Measurements from ENCODE around the gene MYO10. TPM values are rescaled to one million over a fixed set of nuclear protein-coding genes. Genes with fewer than 3 reads are reported as not detected.

Gene MYO10
- total RNA-seq, 1 donor from 2014 or later: 80.2 TPM

DNA sequence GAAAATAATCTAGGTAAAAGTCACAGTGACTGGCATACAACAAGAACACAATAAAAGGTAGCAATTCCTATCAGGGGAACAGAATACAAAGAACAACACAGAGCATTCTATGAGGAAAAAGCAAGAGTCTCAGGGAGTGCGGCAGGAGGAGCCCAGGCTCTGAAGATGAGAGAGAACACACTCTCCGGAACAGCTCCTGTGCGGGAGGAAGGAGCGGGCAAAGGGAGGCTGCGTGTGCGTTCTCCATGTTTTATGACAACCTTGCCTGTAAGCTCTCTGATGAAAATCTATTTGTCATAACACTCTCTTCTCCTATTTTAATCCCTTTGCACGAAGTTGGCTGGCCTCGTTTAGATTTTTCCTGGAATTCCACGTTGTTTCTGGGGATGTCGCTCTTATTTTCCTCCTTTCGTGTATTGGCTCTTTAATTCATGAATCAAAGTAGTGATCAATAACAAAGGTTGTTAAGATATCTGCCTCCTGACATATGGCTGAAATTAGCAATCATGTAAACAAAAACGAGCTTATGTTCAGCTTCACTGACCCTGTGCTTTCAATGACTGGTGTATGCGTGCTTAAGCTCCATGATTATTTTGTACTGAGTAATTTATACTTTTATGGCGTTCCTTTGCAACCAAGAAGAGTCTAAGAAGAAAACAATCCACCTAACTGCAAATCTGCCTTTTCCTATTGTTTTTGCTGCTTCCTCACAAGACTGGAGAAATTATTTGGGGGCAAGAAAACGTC lies 109.5 kb downstream of the MYO10 start:
- Histone ChIP-seq H3K4me3 (ENCODE audit: insufficient read depth, low read depth, low read length) (no peak overlapping the region), H3K9ac (ENCODE audit: low read length) (no peak overlapping the region), H3K4me2 (ENCODE audit: low read length) (no peak overlapping the region), H3K79me2 (ENCODE audit: insufficient read depth, low read length) (peaks cover 93% of the 10 kb centered on the region), H3K27ac (ENCODE audit: low read depth, low read length) (no peak overlapping the region), H3K36me3 (ENCODE audit: insufficient read depth, low read length) (no peaks in the 10 kb centered on the region), H4K20me1 (ENCODE audit: insufficient read depth, low read length) (peaks cover 89% of the 10 kb centered on the region), H2AFZ (ENCODE audit: low read depth, low read length) (no peak overlapping the region), H3K9me3 (ENCODE audit: insufficient read depth, low read depth, low read length) (no peaks in the 10 kb centered on the region), H3K27me3 (ENCODE audit: insufficient read depth, low read length) (no peaks in the 10 kb centered on the region), H3K4me1 (ENCODE audit: insufficient read depth, low read length) (no peaks in the 10 kb centered on the region)
- no peaks in the 10 kb centered on the region for H3K27me3 Mint-ChIP-seq (ENCODE audit: low read depth, unreplicated experiment)
- no peaks in the 10 kb centered on the region for H3K36me3 Mint-ChIP-seq (ENCODE audit: low read depth, unreplicated experiment)
- FAIRE-seq: no peak
- DNase-seq (ENCODE audit: low read depth): no peak
- H3K9me3 Mint-ChIP-seq (ENCODE audit: unreplicated experiment): no peaks in the 10 kb centered on the region
- no peak overlapping the region for H3K4me3 Mint-ChIP-seq (ENCODE audit: unreplicated experiment)
- peaks cover 9% of the 10 kb centered on the region for H3K4me1 Mint-ChIP-seq (ENCODE audit: low read depth, unreplicated experiment)
- TF ChIP-seq, protein P1, sequence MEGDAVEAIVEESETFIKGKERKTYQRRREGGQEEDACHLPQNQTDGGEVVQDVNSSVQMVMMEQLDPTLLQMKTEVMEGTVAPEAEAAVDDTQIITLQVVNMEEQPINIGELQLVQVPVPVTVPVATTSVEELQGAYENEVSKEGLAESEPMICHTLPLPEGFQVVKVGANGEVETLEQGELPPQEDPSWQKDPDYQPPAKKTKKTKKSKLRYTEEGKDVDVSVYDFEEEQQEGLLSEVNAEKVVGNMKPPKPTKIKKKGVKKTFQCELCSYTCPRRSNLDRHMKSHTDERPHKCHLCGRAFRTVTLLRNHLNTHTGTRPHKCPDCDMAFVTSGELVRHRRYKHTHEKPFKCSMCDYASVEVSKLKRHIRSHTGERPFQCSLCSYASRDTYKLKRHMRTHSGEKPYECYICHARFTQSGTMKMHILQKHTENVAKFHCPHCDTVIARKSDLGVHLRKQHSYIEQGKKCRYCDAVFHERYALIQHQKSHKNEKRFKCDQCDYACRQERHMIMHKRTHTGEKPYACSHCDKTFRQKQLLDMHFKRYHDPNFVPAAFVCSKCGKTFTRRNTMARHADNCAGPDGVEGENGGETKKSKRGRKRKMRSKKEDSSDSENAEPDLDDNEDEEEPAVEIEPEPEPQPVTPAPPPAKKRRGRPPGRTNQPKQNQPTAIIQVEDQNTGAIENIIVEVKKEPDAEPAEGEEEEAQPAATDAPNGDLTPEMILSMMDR (IDR thresholded peaks at IDR 0.05; ENCODE audit: insufficient read depth, low read depth, low read length): no peak
- TF ChIP-seq EZH2 (IDR thresholded peaks at IDR 0.05; ENCODE audit: insufficient read depth, low read length): no peak
- no peak overlapping the region for H3K27ac Mint-ChIP-seq (ENCODE audit: unreplicated experiment)

DNA sequence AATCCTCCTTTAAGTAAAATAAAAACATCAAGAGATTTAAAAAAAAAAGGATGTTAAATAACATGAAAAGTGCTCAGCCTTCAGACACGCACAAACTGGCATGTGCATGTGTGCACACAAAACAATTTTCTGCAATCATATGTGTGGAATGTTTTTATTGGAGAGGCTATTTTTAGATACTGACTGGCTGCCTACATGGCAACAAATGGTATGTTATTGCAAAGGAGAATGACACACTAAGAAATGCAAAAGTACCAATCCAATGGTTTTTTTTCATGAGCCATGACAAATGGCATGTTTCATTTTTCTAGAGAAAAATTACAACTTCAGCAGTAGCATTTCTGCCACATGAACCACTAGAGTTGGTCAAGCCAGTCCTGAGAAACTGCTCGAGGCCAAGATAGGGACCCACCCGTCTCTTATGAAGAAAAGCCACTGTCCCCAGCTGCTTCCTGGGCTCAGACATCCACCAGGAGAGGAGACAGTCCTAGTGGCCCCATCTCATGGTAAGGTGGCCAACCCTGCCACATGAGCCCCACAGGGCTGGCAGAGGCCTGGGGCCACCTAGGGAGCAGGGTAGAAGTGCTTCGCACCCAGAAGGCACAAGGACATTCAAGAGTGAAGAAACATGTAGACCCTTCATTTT lies 116.4 kb downstream of the MYO10 start:
- H3K4me3 ChIP-seq (ENCODE audit: insufficient read depth, low read depth, low read length): no peak overlapping the region
- H3K27ac ChIP-seq (ENCODE audit: low read depth, low read length): peak overlapping the region; percentile 86
- no peak overlapping the region for H2AFZ ChIP-seq (ENCODE audit: low read depth, low read length)
- peak overlapping the region; percentile 43 for H3K4me2 ChIP-seq (ENCODE audit: low read length)
- peaks cover 12% of the 10 kb centered on the region for H3K4me1 ChIP-seq (ENCODE audit: insufficient read depth, low read length)
- H4K20me1 ChIP-seq (ENCODE audit: insufficient read depth, low read length): peaks cover 61% of the 10 kb centered on the region
- H3K9ac ChIP-seq (ENCODE audit: low read length): peak overlapping the region; percentile 52
- FAIRE-seq: peak; percentile 39
- H3K36me3 Mint-ChIP-seq (ENCODE audit: low read depth, unreplicated experiment): peaks cover 2% of the 10 kb centered on the region
- DNase-seq (ENCODE audit: low read depth): peak; percentile 76
- no peak for TF ChIP-seq EZH2 (IDR thresholded peaks at IDR 0.05; ENCODE audit: insufficient read depth, low read length)
- TF ChIP-seq, protein P1 (IDR thresholded peaks at IDR 0.05; ENCODE audit: insufficient read depth, low read depth, low read length): no peak
- no peaks in the 10 kb centered on the region for H3K27me3 ChIP-seq (ENCODE audit: insufficient read depth, low read length)
- H3K27ac Mint-ChIP-seq (ENCODE audit: unreplicated experiment): peak overlapping the region; percentile 88
- no peaks in the 10 kb centered on the region for H3K9me3 ChIP-seq (ENCODE audit: insufficient read depth, low read depth, low read length)
- no peaks in the 10 kb centered on the region for H3K9me3 Mint-ChIP-seq (ENCODE audit: unreplicated experiment)
- H3K4me1 Mint-ChIP-seq (ENCODE audit: low read depth, unreplicated experiment): peaks cover 12% of the 10 kb centered on the region
- H3K27me3 Mint-ChIP-seq (ENCODE audit: low read depth, unreplicated experiment): no peaks in the 10 kb centered on the region
- peaks cover 87% of the 10 kb centered on the region for H3K79me2 ChIP-seq (ENCODE audit: insufficient read depth, low read length)
- peak overlapping the region; percentile 40 for H3K4me3 Mint-ChIP-seq (ENCODE audit: unreplicated experiment)
- H3K36me3 ChIP-seq (ENCODE audit: insufficient read depth, low read length): peaks cover 8% of the 10 kb centered on the region

DNA sequence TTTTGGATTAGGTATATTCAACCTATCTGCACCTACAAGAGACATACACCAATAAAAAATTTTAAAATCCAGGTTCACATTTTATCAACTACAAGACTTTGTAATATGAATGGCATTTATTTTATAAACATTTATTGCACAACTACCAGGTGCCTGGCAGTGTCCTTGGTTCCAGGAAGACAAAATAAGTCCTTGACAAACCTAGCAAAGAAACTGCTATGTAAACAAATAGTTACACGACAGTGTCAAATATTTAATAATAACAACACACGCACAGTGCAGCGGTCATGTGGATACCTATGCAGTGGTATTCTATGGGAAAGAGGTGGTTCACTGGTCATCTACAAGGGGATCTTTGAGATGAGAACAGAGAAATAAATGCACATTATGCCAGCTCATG lies 120.7 kb downstream of the MYO10 start:
- Histone ChIP-seq H3K9me3 (ENCODE audit: insufficient read depth, low read depth, low read length) (no peaks in the 10 kb centered on the region), H4K20me1 (ENCODE audit: insufficient read depth, low read length) (peaks cover 73% of the 10 kb centered on the region), H3K27me3 (ENCODE audit: insufficient read depth, low read length) (no peaks in the 10 kb centered on the region), H3K36me3 (ENCODE audit: insufficient read depth, low read length) (peaks cover 8% of the 10 kb centered on the region), H2AFZ (ENCODE audit: low read depth, low read length) (no peak overlapping the region), H3K4me3 (ENCODE audit: insufficient read depth, low read depth, low read length) (no peak overlapping the region), H3K4me2 (ENCODE audit: low read length) (no peak overlapping the region), H3K27ac (ENCODE audit: low read depth, low read length) (no peak overlapping the region), H3K4me1 (ENCODE audit: insufficient read depth, low read length) (peaks cover 17% of the 10 kb centered on the region), H3K9ac (ENCODE audit: low read length) (no peak overlapping the region), H3K79me2 (ENCODE audit: insufficient read depth, low read length) (peaks cover 89% of the 10 kb centered on the region)
- Mint-ChIP-seq H3K27ac (ENCODE audit: unreplicated experiment) (no peak overlapping the region), H3K4me1 (ENCODE audit: low read depth, unreplicated experiment) (peaks cover 15% of the 10 kb centered on the region), H3K9me3 (ENCODE audit: unreplicated experiment) (no peaks in the 10 kb centered on the region), H3K36me3 (ENCODE audit: low read depth, unreplicated experiment) (peaks cover 8% of the 10 kb centered on the region), H3K4me3 (ENCODE audit: unreplicated experiment) (no peak overlapping the region), H3K27me3 (ENCODE audit: low read depth, unreplicated experiment) (no peaks in the 10 kb centered on the region)
- TF ChIP-seq, protein P1 (IDR thresholded peaks at IDR 0.05; ENCODE audit: insufficient read depth, low read depth, low read length): no peak
- TF ChIP-seq EZH2 (IDR thresholded peaks at IDR 0.05; ENCODE audit: insufficient read depth, low read length): no peak
- FAIRE-seq: no peak
- no peak for DNase-seq (ENCODE audit: low read depth)
